Esophagus squamous epithelium (tissue), 5 donors: Measurements from ENCODE around the gene CAPN1. TPM values are rescaled to one million over a fixed set of nuclear protein-coding genes. Genes with fewer than 3 reads are reported as not detected.
"Not testable (repeated sequence)": the region's sequence is repeated elsewhere in the genome, so short reads cannot be mapped to it uniquely, and the experiment has no call there.

Experiments
- DNase-seq: peaks from one replicate; lab custom pipeline; 2025; lab: John Stamatoyannopoulos, UW
- H3K27ac ChIP-seq, 4 donors: fragments of 200-600 bp; sonication (generic); one replicate each; pipeline ENCODE4 v1.5.1; 2016 to 2019; ENCODE audit warnings: mild to moderate bottlenecking in 1 of 4
- H3K27me3 ChIP-seq, 4 donors: fragments of 200-600 bp; sonication (generic); 1 replicate in 3 of 4; 2 replicates in 1 of 4; pipeline versions ENCODE4 v1.5.1 to v1.6.0; 2017 to 2021; ENCODE audit warnings: antibody characterized with exemption in 1 of 4
- H3K36me3 ChIP-seq, 3 donors: fragments of 200-600 bp; sonication (generic); one replicate each; pipeline ENCODE4 v1.5.1; 2016 to 2019
- H3K4me1 ChIP-seq, 3 donors: fragments of 200-600 bp; sonication (generic); one replicate each; pipeline ENCODE4 v1.5.1; 2017 to 2019
- H3K4me3 ChIP-seq, 4 donors: fragments of 200-600 bp; sonication (generic); 1 replicate in 3 of 4; 2 replicates in 1 of 4; pipeline ENCODE4 v1.5.1; 2016 to 2019; ENCODE audit warnings: mild to moderate bottlenecking in 2 of 4, moderate library complexity in 1 of 4
- H3K9me3 ChIP-seq, 3 donors: fragments of 200-600 bp; sonication (generic); one replicate each; pipeline ENCODE4 v1.5.1; 2016 to 2019
- CTCF ChIP-seq, 6 experiments: fragments of 450-650 bp in 4 of 6; fragments of 200-600 bp in 2 of 6; sonication (generic) in 2 of 6; IDR thresholded peaks; one replicate each; pipeline ENCODE4 v1.5.1; 2016 to 2019; ENCODE audit warnings: antibody characterized with exemption in 6 of 6, mild to moderate bottlenecking in 4 of 6, moderate library complexity in 4 of 6
- POLR2A ChIP-seq, 4 donors: fragments of 450-650 bp; IDR thresholded peaks; one replicate each; pipeline ENCODE4 v1.6.1; 2017; ENCODE audit warnings: antibody characterized with exemption in 4 of 4, mild to moderate bottlenecking in 4 of 4, moderate library complexity in 3 of 4
- WGBS, 2 donors: methylation state at CpG; one replicate each; pipeline ENCODE4 v1.1.5; 2018; 5-methylcytosine and 5-hydroxymethylcytosine counted together
- intact Hi-C: fragments of 100-400 bp; cut with DNase I; formaldehyde crosslinking; loops from one replicate; pipeline ENCODE4 v1.15.0; 2022
- total RNA-seq, 4 donors: library from RNA; depleted of rRNA; stranded (reverse); fragments of >200 nt; gene quantifications; one replicate each; pipeline ENCODE4 v1.1.0, GENCODE V29; 2016
- donor health status: DM: yes; HTN: yes; CAD: no.

Gene CAPN1
- total RNA-seq, 4 donors from 2014 or later: 225 to 696 (median 354) TPM

DNA sequence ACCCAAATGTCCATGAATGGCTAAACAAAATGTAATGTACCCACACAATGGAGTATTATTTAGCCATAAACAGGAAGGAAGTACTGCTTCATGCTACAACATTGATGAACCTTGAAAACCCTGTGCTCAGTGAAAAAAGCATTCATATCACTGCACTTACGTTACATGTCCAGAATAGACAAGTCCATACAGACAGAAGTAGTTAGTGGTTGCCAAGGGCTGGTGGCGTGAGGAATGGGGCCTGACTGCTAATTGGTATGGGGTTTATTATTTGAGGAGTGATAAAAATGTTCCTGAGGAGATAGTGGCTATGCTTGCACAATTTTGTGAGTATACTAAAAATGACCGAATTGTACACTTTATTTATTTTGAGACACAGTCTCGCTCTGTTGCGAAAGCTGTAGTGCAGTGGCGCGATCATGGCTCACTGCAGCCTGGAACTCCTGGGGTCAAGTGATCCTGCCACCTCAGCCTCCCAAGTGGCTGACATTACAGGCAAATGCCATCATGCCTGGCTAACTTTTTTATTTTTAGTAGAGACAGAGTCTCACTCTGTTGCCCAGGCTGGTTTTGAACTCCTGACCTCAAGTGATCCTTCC is 39.7 kb upstream of the CAPN1 start:
- TF ChIP-seq POLR2A (IDR thresholded peaks at IDR 0.05) (no peak), CTCF (IDR thresholded peaks at IDR 0.05) (no peak)

DNA sequence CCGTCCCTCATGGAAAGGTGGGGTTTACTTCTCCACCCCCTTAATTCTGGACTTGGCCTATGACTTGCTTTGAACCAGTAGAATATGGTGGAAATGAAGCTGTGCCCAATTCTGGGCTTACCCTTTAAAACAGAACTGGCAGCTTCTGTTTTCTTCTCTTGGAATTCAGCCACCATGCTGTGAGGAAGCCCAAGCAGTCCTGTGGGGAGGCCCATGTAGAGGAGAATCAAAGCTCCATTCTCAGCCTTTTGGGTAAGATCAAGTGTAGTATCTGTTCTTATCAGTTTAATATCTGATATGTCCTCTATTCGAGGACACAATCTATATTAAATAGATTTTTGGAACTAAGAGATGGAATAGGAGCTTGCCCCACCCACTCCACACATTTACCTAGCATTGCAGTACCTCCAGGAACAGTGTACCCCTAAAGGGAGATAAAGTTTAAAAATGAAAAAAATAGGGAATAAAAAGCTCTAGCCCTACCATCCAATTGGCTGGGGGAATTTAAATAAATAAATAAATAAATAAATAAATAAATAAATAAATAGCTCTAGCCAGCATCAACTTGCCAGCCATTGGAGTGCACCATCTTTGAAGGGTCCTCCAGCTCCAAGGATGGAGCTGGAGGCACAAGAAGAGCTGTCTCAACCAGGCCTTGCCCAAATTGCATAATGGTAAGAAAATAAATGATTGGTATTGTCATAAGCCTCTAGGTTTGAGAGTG is 34.2 kb upstream of the CAPN1 start:
- no peak for TF ChIP-seq CTCF (IDR thresholded peaks at IDR 0.05)
- no peak for TF ChIP-seq POLR2A (IDR thresholded peaks at IDR 0.05)

More for the DNA sequence above, 39.7 kb upstream of the CAPN1 start:
- Histone ChIP-seq H3K27me3 (no peaks in the 10 kb centered on the region), H3K9me3 (peaks cover 0 to 2% (median 0%) of the 10 kb centered on the region in 3 donors), H3K36me3 (no peaks in the 10 kb centered on the region), H3K4me1 (peaks cover 0 to 24% (median 0%) of the 10 kb centered on the region in 3 donors), H3K27ac (no peak overlapping the region), H3K4me3 (no peak overlapping the region)
- DNase-seq: no peak
- 68 to 79% methylated on average over 7 of the region's 7 CpGs for WGBS, 2 donors
- intact Hi-C loops: no loop called here

DNA sequence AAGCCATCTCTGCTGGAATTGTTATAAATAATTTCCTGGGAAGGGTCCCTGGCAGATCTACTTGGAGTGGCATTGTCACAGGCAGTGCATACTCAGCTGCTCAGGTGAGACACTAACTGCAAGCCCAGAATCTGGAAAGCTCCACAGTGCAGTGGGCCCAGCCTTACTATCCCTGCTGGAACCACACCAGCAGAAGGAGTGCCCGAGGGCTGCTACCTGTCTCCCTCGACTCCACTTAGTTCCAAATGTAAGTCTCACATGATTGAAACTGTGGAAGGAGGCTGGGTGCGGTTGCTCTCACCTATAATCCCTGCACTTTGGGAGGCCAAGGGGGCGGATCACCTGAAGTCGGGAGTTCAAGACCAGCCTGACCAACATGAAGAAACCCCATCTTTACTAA is 33.1 kb upstream of the CAPN1 start:
- intact Hi-C loops: no loop called here
- Histone ChIP-seq H3K4me1 (peaks cover 7 to 49% (median 16%) of the 10 kb centered on the region in 3 donors), H3K27ac (peak overlapping the region in 2 of 4 donors; percentile 67 to 86), H3K36me3 (no peaks in the 10 kb centered on the region), H3K9me3 (peaks cover 0 to 11% (median 0%) of the 10 kb centered on the region in 3 donors), H3K27me3 (no peaks in the 10 kb centered on the region), H3K4me3 (no peak overlapping the region)
- WGBS, 2 donors: 61% methylated on average over 4 of the region's 5 CpGs; no CpG with 5 or more reads in 1 of the 2 donors
- DNase-seq: no peak
- TF ChIP-seq CTCF (IDR thresholded peaks at IDR 0.05) (no peak), POLR2A (IDR thresholded peaks at IDR 0.05) (no peak)

More for the DNA sequence above, 34.2 kb upstream of the CAPN1 start:
- Histone ChIP-seq H3K27me3 (no peaks in the 10 kb centered on the region), H3K27ac (peak overlapping the region in 1 of 4 donors; percentile 9), H3K9me3 (peaks cover 0 to 11% (median 0%) of the 10 kb centered on the region in 3 donors), H3K4me3 (no peak overlapping the region), H3K4me1 (peaks cover 7 to 44% (median 16%) of the 10 kb centered on the region in 3 donors), H3K36me3 (no peaks in the 10 kb centered on the region)
- no peak for DNase-seq
- 58 to 96% methylated on average over 2 of the region's 2 CpGs for WGBS, 2 donors
- intact Hi-C loops: no loop called here

DNA sequence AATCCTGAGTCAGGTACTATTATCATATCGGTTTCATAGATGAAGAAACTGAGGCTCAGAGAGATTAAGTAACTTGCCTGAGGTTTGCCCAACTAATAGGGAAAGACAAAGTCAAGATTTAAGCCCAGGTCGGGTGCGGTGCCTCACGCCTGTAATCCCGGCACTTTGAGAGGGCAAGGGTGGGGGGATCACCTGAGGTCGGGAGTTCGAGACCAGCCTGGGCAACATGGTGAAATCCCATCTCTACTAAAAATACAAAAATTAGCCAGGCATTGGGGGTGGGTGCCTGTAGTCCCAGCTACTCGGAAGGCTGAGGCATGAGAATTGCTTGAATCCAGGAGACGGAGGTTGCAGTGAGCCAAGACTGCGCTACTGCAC is 31.6 kb upstream of the CAPN1 start:
- Histone ChIP-seq H3K4me1 (peaks cover 7 to 49% (median 16%) of the 10 kb centered on the region in 3 donors), H3K9me3 (peaks cover 0 to 11% (median 0%) of the 10 kb centered on the region in 3 donors), H3K27ac (peak overlapping the region; percentile 84 to 90 (median 87))
- DNase-seq, H3K4me3 ChIP-seq, H3K36me3 ChIP-seq, intact Hi-C loops, H3K27me3 ChIP-seq: not testable (repeated sequence)
- 58 to 59% methylated on average over 10 of the region's 10 CpGs for WGBS, 2 donors

DNA sequence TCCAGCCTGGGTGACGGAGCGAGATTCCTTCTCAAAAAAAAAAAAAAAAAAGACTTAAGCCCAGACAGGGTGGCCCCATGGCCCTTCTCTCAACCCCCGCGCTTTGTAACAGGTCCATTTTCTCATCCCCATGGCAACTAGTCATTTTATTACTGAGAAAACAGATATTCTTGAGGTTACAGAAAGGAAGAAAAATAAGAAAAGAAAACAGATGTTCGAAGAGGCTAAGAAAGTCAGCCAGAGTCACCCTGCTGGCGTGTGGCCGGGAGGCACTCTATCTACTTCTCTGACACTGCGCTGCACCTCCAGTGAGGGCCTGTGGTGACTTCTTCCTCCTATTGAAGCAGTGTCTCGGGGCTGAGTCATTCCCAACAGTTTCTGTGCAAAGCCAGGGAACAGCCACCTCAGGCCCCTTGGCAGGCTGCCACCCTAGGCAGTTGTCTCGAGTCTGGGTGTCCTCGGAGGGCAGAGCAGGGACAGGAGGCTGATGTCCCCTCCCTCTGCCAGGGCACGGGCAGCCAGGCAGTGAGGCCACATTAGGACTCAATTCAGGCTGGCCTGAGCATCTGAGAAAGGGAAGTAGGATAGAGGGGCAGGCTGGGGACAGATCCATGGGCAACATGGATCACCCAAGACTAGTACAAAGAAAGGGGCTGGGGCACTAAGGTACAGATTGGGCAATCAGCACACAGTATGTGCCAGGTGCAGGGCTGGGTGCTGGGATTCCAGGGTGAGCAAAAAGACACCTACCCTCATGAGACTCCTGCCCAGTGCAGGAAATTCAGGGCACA is 31.0 kb upstream of the CAPN1 start:
- WGBS, 2 donors: 15 to 35% methylated on average over 8 to 10 of the region's 12 CpGs
- TF ChIP-seq CTCF (IDR thresholded peaks at IDR 0.05): peak in 1 of 6 experiments; percentile 23
- peak in 1 of 4 donors; percentile 43 for TF ChIP-seq POLR2A (IDR thresholded peaks at IDR 0.05)
- no peak for DNase-seq

More for the DNA sequence above, 31.0 kb upstream of the CAPN1 start:
- Histone ChIP-seq H3K36me3 (no peaks in the 10 kb centered on the region), H3K4me1 (peaks cover 7 to 49% (median 16%) of the 10 kb centered on the region in 3 donors), H3K9me3 (peaks cover 0 to 11% (median 0%) of the 10 kb centered on the region in 3 donors), H3K4me3 (peak overlapping the region in 1 of 4 donors; percentile 12), H3K27me3 (no peaks in the 10 kb centered on the region), H3K27ac (peak overlapping the region; percentile 84 to 90 (median 87))
- intact Hi-C loops: no loop called here
